Esophagus squamous epithelium (tissue), 5 donors: ENCODE data around the gene INPPL1. TPM values are rescaled to one million over a fixed set of nuclear protein-coding genes. Genes with fewer than 3 reads are reported as not detected.
"Not testable (repeated sequence)": the region's sequence is repeated elsewhere in the genome, so short reads cannot be mapped to it uniquely, and the experiment has no call there.

Source experiments
- DNase-seq: peaks from one replicate; lab custom pipeline; 2025; lab: John Stamatoyannopoulos, UW
- H3K27ac ChIP-seq, 4 donors: fragments of 200-600 bp; sonication (generic); one replicate each; pipeline ENCODE4 v1.5.1; 2016 to 2019; ENCODE audit warnings: mild to moderate bottlenecking in 1 of 4
- H3K27me3 ChIP-seq, 4 donors: fragments of 200-600 bp; sonication (generic); 1 replicate in 3 of 4; 2 replicates in 1 of 4; pipeline versions ENCODE4 v1.5.1 to v1.6.0; 2017 to 2021; ENCODE audit warnings: antibody characterized with exemption in 1 of 4
- H3K36me3 ChIP-seq, 3 donors: fragments of 200-600 bp; sonication (generic); one replicate each; pipeline ENCODE4 v1.5.1; 2016 to 2019
- H3K4me1 ChIP-seq, 3 donors: fragments of 200-600 bp; sonication (generic); one replicate each; pipeline ENCODE4 v1.5.1; 2017 to 2019
- H3K4me3 ChIP-seq, 4 donors: fragments of 200-600 bp; sonication (generic); 1 replicate in 3 of 4; 2 replicates in 1 of 4; pipeline ENCODE4 v1.5.1; 2016 to 2019; ENCODE audit warnings: mild to moderate bottlenecking in 2 of 4, moderate library complexity in 1 of 4
- H3K9me3 ChIP-seq, 3 donors: fragments of 200-600 bp; sonication (generic); one replicate each; pipeline ENCODE4 v1.5.1; 2016 to 2019
- POLR2A ChIP-seq, 4 donors: fragments of 450-650 bp; IDR thresholded peaks; one replicate each; pipeline ENCODE4 v1.6.1; 2017; ENCODE audit warnings: antibody characterized with exemption in 4 of 4, mild to moderate bottlenecking in 4 of 4, moderate library complexity in 3 of 4
- WGBS, 2 donors: methylation state at CpG; one replicate each; pipeline ENCODE4 v1.1.5; 2018; 5-methylcytosine and 5-hydroxymethylcytosine counted together
- intact Hi-C: fragments of 100-400 bp; cut with DNase I; formaldehyde crosslinking; loops from one replicate; pipeline ENCODE4 v1.15.0; 2022
- total RNA-seq, 4 donors: library from RNA; depleted of rRNA; stranded (reverse); fragments of >200 nt; gene quantifications; one replicate each; pipeline ENCODE4 v1.1.0, GENCODE V29; 2016
- TF ChIP-seq, protein P1 (sequence below), 6 experiments: fragments of 450-650 bp in 4 of 6; fragments of 200-600 bp in 2 of 6; sonication (generic) in 2 of 6; IDR thresholded peaks; one replicate each; pipeline ENCODE4 v1.5.1; 2016 to 2019; ENCODE audit warnings: antibody characterized with exemption in 6 of 6, mild to moderate bottlenecking in 4 of 6, moderate library complexity in 4 of 6
- donor health status: DM: yes; HTN: yes; CAD: no.

The INPPL1 gene
- total RNA-seq, 4 donors from 2014 or later = 22.4 to 61.2 (median 26.3) TPM

DNA sequence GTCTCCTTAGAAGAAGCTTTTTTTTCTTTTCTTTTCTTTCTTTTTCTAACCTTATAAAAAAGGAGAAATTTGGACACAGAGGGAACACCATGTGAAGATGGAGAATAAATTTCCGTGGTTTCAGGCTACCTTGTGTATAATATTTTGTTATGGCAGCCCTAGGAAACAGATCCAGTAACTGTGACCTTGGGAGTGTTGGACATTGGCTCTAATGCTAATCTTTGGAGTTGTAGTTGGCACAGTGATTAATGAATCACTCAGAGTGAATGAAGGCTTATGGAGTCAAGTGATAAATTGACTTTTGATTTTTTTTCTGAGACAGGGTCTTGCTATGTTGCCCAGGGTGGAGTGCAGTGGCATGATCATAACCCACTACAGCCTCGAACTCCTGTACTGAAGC, 34.9 kb downstream of the INPPL1 start:
- H3K4me1 ChIP-seq = no peaks in the 10 kb centered on the region
- no peaks in the 10 kb centered on the region for H3K36me3 ChIP-seq
- no peaks in the 10 kb centered on the region for H3K9me3 ChIP-seq
- WGBS, 2 donors = 67 to 74% methylated on average over 2 of the region's 2 CpGs
- H3K4me3 ChIP-seq = no peak overlapping the region
- no peak for TF ChIP-seq POLR2A (IDR thresholded peaks at IDR 0.05)
- TF ChIP-seq, protein P1, sequence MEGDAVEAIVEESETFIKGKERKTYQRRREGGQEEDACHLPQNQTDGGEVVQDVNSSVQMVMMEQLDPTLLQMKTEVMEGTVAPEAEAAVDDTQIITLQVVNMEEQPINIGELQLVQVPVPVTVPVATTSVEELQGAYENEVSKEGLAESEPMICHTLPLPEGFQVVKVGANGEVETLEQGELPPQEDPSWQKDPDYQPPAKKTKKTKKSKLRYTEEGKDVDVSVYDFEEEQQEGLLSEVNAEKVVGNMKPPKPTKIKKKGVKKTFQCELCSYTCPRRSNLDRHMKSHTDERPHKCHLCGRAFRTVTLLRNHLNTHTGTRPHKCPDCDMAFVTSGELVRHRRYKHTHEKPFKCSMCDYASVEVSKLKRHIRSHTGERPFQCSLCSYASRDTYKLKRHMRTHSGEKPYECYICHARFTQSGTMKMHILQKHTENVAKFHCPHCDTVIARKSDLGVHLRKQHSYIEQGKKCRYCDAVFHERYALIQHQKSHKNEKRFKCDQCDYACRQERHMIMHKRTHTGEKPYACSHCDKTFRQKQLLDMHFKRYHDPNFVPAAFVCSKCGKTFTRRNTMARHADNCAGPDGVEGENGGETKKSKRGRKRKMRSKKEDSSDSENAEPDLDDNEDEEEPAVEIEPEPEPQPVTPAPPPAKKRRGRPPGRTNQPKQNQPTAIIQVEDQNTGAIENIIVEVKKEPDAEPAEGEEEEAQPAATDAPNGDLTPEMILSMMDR (IDR thresholded peaks at IDR 0.05) = no peak
- H3K27me3 ChIP-seq = peaks cover 0 to 5% (median 0%) of the 10 kb centered on the region in 4 donors
- H3K27ac ChIP-seq = no peak overlapping the region
- no peak for DNase-seq
- intact Hi-C loops = no loop called here

DNA sequence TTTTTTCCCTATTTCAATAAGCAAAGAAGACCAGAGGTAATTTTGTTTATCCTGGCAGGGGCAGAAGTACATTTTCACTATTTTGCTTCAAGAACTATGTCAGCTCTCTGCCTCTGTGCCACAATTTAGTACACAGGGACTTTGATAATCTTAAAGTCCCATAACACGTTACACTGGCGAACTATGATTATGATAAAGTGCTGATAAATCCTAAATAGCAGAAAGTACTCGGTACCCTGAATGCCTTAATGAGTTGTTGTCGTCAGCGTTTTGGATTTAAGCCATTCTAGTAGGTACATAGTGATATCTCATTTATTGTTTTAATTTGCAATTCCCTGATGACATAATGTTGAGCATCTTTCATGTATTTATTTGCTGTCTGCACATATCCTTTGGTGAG, 36.0 kb downstream of the INPPL1 start:
- no peak for TF ChIP-seq POLR2A (IDR thresholded peaks at IDR 0.05)
- TF ChIP-seq, protein P1 (IDR thresholded peaks at IDR 0.05) = no peak
- Histone ChIP-seq H3K27me3 (peaks cover 0 to 2% (median 0%) of the 10 kb centered on the region in 4 donors), H3K9me3 (no peaks in the 10 kb centered on the region), H3K4me3 (no peak overlapping the region), H3K4me1 (no peaks in the 10 kb centered on the region), H3K36me3 (no peaks in the 10 kb centered on the region), H3K27ac (no peak overlapping the region)
- 63 to 72% methylated on average over 5 of the region's 5 CpGs for WGBS, 2 donors
- intact Hi-C loops = no loop called here
- no peak for DNase-seq

DNA sequence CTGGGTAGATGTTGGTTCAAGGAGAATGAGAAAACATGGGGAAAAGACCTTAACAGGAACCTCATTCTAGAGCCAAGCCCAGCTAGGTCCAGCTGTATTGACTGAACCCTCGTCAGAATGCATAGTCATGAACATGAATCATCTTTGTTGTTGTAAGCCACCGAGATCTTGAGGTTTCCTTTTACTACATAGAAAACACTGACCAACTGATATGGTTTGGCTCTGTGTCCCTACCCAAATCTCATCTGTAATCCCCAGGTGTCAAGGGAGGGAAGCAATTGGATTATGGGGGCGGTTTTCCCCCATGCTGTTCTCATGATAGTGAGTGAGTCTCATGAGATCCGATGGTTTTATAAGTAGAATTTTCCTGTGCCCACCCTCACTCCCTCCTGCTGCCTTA, 38.8 kb downstream of the INPPL1 start:
- peaks cover 0 to 2% (median 0%) of the 10 kb centered on the region in 4 donors for H3K27me3 ChIP-seq
- no peak for TF ChIP-seq POLR2A (IDR thresholded peaks at IDR 0.05)
- TF ChIP-seq, protein P1 (IDR thresholded peaks at IDR 0.05) = no peak
- no peak overlapping the region for H3K4me3 ChIP-seq
- H3K27ac ChIP-seq = no peak overlapping the region
- peaks cover 0 to 5% (median 0%) of the 10 kb centered on the region in 3 donors for H3K4me1 ChIP-seq
- intact Hi-C loops = no loop called here
- H3K9me3 ChIP-seq = no peaks in the 10 kb centered on the region
- 44 to 57% methylated on average over 4 of the region's 4 CpGs for WGBS, 2 donors
- DNase-seq = no peak
- H3K36me3 ChIP-seq = no peaks in the 10 kb centered on the region

DNA sequence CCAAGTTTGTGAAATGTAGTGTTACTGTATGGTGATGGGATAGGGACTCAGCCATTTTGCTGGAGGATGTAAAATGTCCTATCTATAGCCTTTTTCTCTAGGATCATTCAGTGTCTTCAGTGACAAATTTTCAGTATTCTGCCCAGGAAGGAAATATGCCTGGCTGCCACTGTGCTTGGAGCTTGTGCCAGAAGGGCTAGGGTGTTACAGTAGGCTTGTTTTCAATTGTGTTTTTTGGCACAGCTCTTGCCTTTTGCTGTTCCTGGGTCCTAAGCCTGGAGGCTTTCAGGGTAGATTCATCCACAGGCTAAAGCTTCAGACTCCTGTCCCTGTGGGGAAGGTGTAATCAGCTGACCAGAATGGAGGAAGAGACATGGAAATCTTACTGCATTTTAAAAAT, 41.4 kb downstream of the INPPL1 start:
- intact Hi-C loops = no loop called here
- Histone ChIP-seq H3K27me3 (peaks cover 0 to 15% (median 0%) of the 10 kb centered on the region in 4 donors), H3K9me3 (no peaks in the 10 kb centered on the region), H3K4me1 (peaks cover 0 to 5% (median 0%) of the 10 kb centered on the region in 3 donors), H3K4me3 (no peak overlapping the region), H3K36me3 (no peaks in the 10 kb centered on the region), H3K27ac (no peak overlapping the region)
- DNase-seq = no peak
- no peak for TF ChIP-seq POLR2A (IDR thresholded peaks at IDR 0.05)
- TF ChIP-seq, protein P1 (IDR thresholded peaks at IDR 0.05) = no peak

DNA sequence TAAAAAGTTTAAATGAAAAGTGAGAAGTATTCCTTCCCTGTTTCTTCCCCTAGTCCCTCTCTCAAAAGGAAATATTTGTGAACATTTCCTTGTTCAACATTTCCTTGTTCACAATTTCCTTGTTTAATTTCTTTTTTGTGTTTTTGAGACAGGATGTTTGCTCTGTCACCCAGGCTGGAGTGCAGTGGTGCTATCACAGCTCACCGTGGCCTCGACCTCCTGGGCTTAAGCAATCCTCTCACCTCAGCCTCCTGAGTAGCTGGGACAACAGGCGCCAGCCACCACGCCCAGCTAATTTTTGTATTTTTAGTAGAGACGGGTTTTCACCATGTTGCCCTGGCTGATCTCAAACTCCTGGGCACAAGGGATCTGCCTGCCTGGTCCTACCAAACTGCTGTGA, 42.4 kb downstream of the INPPL1 start:
- H3K27ac ChIP-seq, H3K36me3 ChIP-seq, H3K4me1 ChIP-seq, intact Hi-C loops, DNase-seq, H3K9me3 ChIP-seq, H3K4me3 ChIP-seq: not testable (repeated sequence)
- WGBS, 2 donors = 76 to 84% methylated on average over 4 to 5 of the region's 5 CpGs
- peaks cover 0 to 15% (median 0%) of the 10 kb centered on the region in 4 donors for H3K27me3 ChIP-seq
